ENCODE measurements around the gene HSPA12B.

The HSPA12B gene

GRCh38 chr20:3788685-3789155 lies 56.2 kb downstream of the HSPA12B start:
- no peak for TF ChIP-seq CEBPB (IDR thresholded peaks at IDR 0.05)
- no peak for TF ChIP-seq USF1 (IDR thresholded peaks at IDR 0.05)
- no peak for TF ChIP-seq TCF12 (IDR thresholded peaks at IDR 0.05; ENCODE audit: low read depth)
- no peak for TF ChIP-seq RAD21 (IDR thresholded peaks at IDR 0.05; ENCODE audit: low read depth)
- TF ChIP-seq TAF1 (IDR thresholded peaks at IDR 0.05; ENCODE audit: low read depth) = no peak
- no peak for TF ChIP-seq MAX (IDR thresholded peaks at IDR 0.05)
- no peak for TF ChIP-seq FOXM1 (IDR thresholded peaks at IDR 0.05; ENCODE audit: borderline replicate concordance, low read depth)
- TF ChIP-seq TEAD4 (IDR thresholded peaks at IDR 0.05) = no peak

- TF ChIP-seq CEBPB (IDR thresholded peaks at IDR 0.05) = no peak
- no peak for TF ChIP-seq TEAD4 (IDR thresholded peaks at IDR 0.05)
- TF ChIP-seq EGR1 (IDR thresholded peaks at IDR 0.05) = no peak
- no peak for TF ChIP-seq CREB1 (IDR thresholded peaks at IDR 0.05; ENCODE audit: low read depth)
- TF ChIP-seq REST (IDR thresholded peaks at IDR 0.05; ENCODE audit: low read depth) = no peak
- TF ChIP-seq EP300 (IDR thresholded peaks at IDR 0.05; ENCODE audit: borderline replicate concordance) = no peak
- TF ChIP-seq NFIC (IDR thresholded peaks at IDR 0.05) = no peak
- no peak for TF ChIP-seq YY1 (IDR thresholded peaks at IDR 0.05; ENCODE audit: low read depth)
- no peak for TF ChIP-seq TCF12 (IDR thresholded peaks at IDR 0.05; ENCODE audit: low read depth)
- TF ChIP-seq ZBTB7A (IDR thresholded peaks at IDR 0.05; ENCODE audit: low read depth) = no peak
- TF ChIP-seq FOXM1 (IDR thresholded peaks at IDR 0.05; ENCODE audit: borderline replicate concordance, low read depth) = no peak
- no peak for TF ChIP-seq RAD21 (IDR thresholded peaks at IDR 0.05; ENCODE audit: low read depth)
- TF ChIP-seq MAX (IDR thresholded peaks at IDR 0.05) = no peak
- TF ChIP-seq USF1 (IDR thresholded peaks at IDR 0.05) = no peak
- TF ChIP-seq TAF1 (IDR thresholded peaks at IDR 0.05; ENCODE audit: low read depth) = no peak
Observed at GRCh38 chr20:3794701-3795420, 62.4 kb downstream of the HSPA12B start.

GRCh38 chr20:3795511-3796468 lies 63.3 kb downstream of the HSPA12B start, which contains the start of gene CDC25B:
Gene CDC25B, plus strand, starts transcription at chr20:3796310. Its CDS starts 222 bp downstream, at chr20:3796532.
- TF ChIP-seq YY1 (IDR thresholded peaks at IDR 0.05; ENCODE audit: low read depth) (no peak), TCF12 (IDR thresholded peaks at IDR 0.05; ENCODE audit: low read depth) (peak; percentile 71), TEAD4 (IDR thresholded peaks at IDR 0.05) (no peak), EGR1 (IDR thresholded peaks at IDR 0.05) (peak; percentile 79), RAD21 (IDR thresholded peaks at IDR 0.05; ENCODE audit: low read depth) (0 out of 2 replicates have a peak, but pooled peaks have one; percentile 2), ZBTB7A (IDR thresholded peaks at IDR 0.05; ENCODE audit: low read depth) (no peak; the same call in 1 of the 2 replicates), FOXM1 (IDR thresholded peaks at IDR 0.05; ENCODE audit: borderline replicate concordance, low read depth) (peak; percentile 99), CREB1 (IDR thresholded peaks at IDR 0.05; ENCODE audit: low read depth) (0 out of 2 replicates have a peak, but pooled peaks have one; percentile 40), NFIC (IDR thresholded peaks at IDR 0.05) (peak; percentile 15; the same call in 1 of the 2 replicates), USF1 (IDR thresholded peaks at IDR 0.05) (peak; percentile 66), REST (IDR thresholded peaks at IDR 0.05; ENCODE audit: low read depth) (no peak), MAX (IDR thresholded peaks at IDR 0.05) (peak; percentile 74)
